Endothelial cell of umbilical vein (primary cell): ENCODE measurements around the gene EFHC2. TPM values are rescaled to one million over a fixed set of nuclear protein-coding genes. Genes with fewer than 3 reads are reported as not detected.

Experiments
- BruUV-seq: library from RNA; stranded (reverse); fragments of 400-500 nt; replicated peaks from 2 replicates; lab custom pipeline; 2021; lab: Mats Ljungman, UMichigan
- CTCF ChIA-PET: fragments of 300-600, 350-600 bp; sonication (Branson Sonifier 250); formaldehyde crosslinking; loops from one replicate; lab custom pipeline; 2021; ENCODE audit warnings: antibody characterized with exemption, inconsistent platforms; lab: Charles Lee
- POLR2A ChIA-PET: fragments of 300-600, 350-600 bp; sonication (Branson Sonifier 250); formaldehyde crosslinking; loops from one replicate; lab custom pipeline; 2021; ENCODE audit warnings: antibody characterized with exemption, inconsistent platforms; lab: Charles Lee
- DNase-seq: peaks from one replicate; pipeline ENCODE4 v3.0.0-alpha.2; 2011; ENCODE audit warnings: low read depth, low spot score
- FAIRE-seq: peaks from 2 replicates; lab custom pipeline; 2011; peaks lifted over from hg19 to GRCh38; lab: Jason Lieb, UNC
- H2AFZ ChIP-seq: 2 replicates; pipeline ENCODE4 v1.6.0; 2012; ENCODE audit warnings: low read depth, low read length, control low read depth, inconsistent platforms
- H3K27ac ChIP-seq: 2 replicates; pipeline ENCODE4 v1.5.1; 2011; ENCODE audit warnings: low read depth, mild to moderate bottlenecking, control low read depth, low read length, moderate library complexity; ENCODE audit not compliant: insufficient read depth
- H3K27me3 ChIP-seq, 2 experiments: 2 replicates each; pipeline versions ENCODE4 v1.6.0 to v1.6.1; 2011; ENCODE audit warnings: low read length in 2 of 2, mixed read lengths in 1 of 2; ENCODE audit not compliant: control insufficient read depth in 2 of 2, insufficient read depth in 2 of 2
- H3K36me3 ChIP-seq, 2 experiments: 2 replicates in 1 of 2; 3 replicates in 1 of 2; pipeline ENCODE4 v1.5.1; 2011; ENCODE audit warnings: low read length in 2 of 2, mild to moderate bottlenecking in 1 of 2, moderate library complexity in 1 of 2; ENCODE audit not compliant: control insufficient read depth in 2 of 2, insufficient read depth in 2 of 2; ENCODE audit errors: extremely low read depth in 1 of 2
- H3K4me1 ChIP-seq: 3 replicates; pipeline ENCODE4 v1.5.1; 2011; ENCODE audit warnings: mild to moderate bottlenecking, low read length; ENCODE audit not compliant: control insufficient read depth, insufficient read depth; ENCODE audit errors: extremely low read depth
- H3K4me2 ChIP-seq: 2 replicates; pipeline ENCODE4 v1.6.1; 2011; ENCODE audit warnings: low read length, control low read depth, mixed read lengths; ENCODE audit not compliant: insufficient read depth
- H3K4me3 ChIP-seq, 3 experiments: fragments of 200-600 bp in 1 of 3; sonication (generic), shearing (Covaris generic) in 1 of 3; replicated peaks in 1 of 3; 2 replicates each; pipeline ENCODE4 v1.5.1; 2011 to 2016; ENCODE audit warnings: control low read depth in 3 of 3, low read length in 3 of 3, mild to moderate bottlenecking in 2 of 3, inconsistent platforms in 1 of 3, low read depth in 1 of 3, moderate library complexity in 1 of 3; ENCODE audit not compliant: insufficient read depth in 1 of 3
- H3K79me2 ChIP-seq: 2 replicates; pipeline ENCODE4 v1.6.0; 2012; ENCODE audit warnings: low read length, inconsistent platforms; ENCODE audit not compliant: control insufficient read depth, insufficient read depth
- H3K9ac ChIP-seq: replicated peaks from 2 replicates; pipeline ENCODE3; 2011; ENCODE audit warnings: low read length, control low read depth; ENCODE audit not compliant: insufficient read depth; ENCODE audit errors: extremely low read depth
- H3K9me1 ChIP-seq: replicated peaks from 3 replicates; pipeline ENCODE4 v1.6.0; 2011; ENCODE audit warnings: mild to moderate bottlenecking, low read length; ENCODE audit not compliant: control insufficient read depth, insufficient read depth; ENCODE audit errors: extremely low read depth
- H3K9me3 ChIP-seq: replicated peaks from 2 replicates; pipeline ENCODE4 v1.5.1; 2012; ENCODE audit warnings: low read length, inconsistent platforms; ENCODE audit not compliant: control insufficient read depth, insufficient read depth
- H4K20me1 ChIP-seq: replicated peaks from 2 replicates; pipeline ENCODE3; 2011; ENCODE audit warnings: mild to moderate bottlenecking, low read length; ENCODE audit not compliant: control insufficient read depth, insufficient read depth; ENCODE audit errors: extremely low read depth
- EZH2 ChIP-seq: IDR thresholded peaks from 2 replicates; pipeline ENCODE4 v1.6.1; 2012; ENCODE audit warnings: borderline replicate concordance, low read depth, mild to moderate bottlenecking, moderate library complexity, low read length, inconsistent platforms; ENCODE audit not compliant: severe bottlenecking
- FOS ChIP-seq: IDR thresholded peaks from 2 replicates; pipeline ENCODE4 v1.6.1; 2011; ENCODE audit warnings: mild to moderate bottlenecking, low read length, moderate library complexity, borderline replicate concordance; ENCODE audit not compliant: insufficient read depth
- GATA2 ChIP-seq: IDR thresholded peaks from 2 replicates; pipeline ENCODE4 v1.7.0; 2011; ENCODE audit warnings: low read depth, mild to moderate bottlenecking, moderate library complexity, mixed read lengths, low read length; ENCODE audit not compliant: insufficient read length, insufficient read depth
- JUN ChIP-seq: IDR thresholded peaks from 2 replicates; pipeline ENCODE4 v1.6.1; 2011; ENCODE audit warnings: borderline replicate concordance, low read depth; ENCODE audit not compliant: insufficient read length, insufficient read depth
- dilution Hi-C: fragments of 300-500 bp; cut with MboI; formaldehyde crosslinking; loops from one replicate; pipeline ENCODE4 v1.15.0; 2019; ENCODE audit warnings: low sequenced_read_pairs; ENCODE audit not compliant: extremely low pct_ligation_motif_present
- intact Hi-C: fragments of 100-400 bp; cut with micrococcal nuclease; formaldehyde crosslinking; loops from one replicate; pipeline ENCODE4 v1.10.0; 2022
- polyA plus RNA-seq, 4 experiments: library from polyadenylated mRNA; depleted of rRNA in 3 of 4; stranded (reverse) in 3 of 4; unstranded in 1 of 4; fragments of >200 nt; gene quantifications; 2 replicates each; pipeline versions ENCODE4 v1.2.1 to v1.2.3, GENCODE V29; 2011 to 2012; ENCODE audit warnings: missing spikeins in 1 of 4
- total RNA-seq: library from RNA; stranded (reverse); gene quantifications from 2 replicates; pipeline ENCODE4 v1.2.3, GENCODE V29; 2021
- TF ChIP-seq, protein P1 (sequence below), 2 donors: IDR thresholded peaks; 1 replicate in 1 of 2; 2 replicates in 1 of 2; pipeline ENCODE4 v1.5.1; 2011; ENCODE audit warnings: low read length in 2 of 2, mild to moderate bottlenecking in 2 of 2, moderate library complexity in 2 of 2, control low read depth in 1 of 2, inconsistent platforms in 1 of 2, low read depth in 1 of 2; ENCODE audit not compliant: insufficient read depth in 1 of 2; ENCODE audit errors: extremely low read depth in 1 of 2

The EFHC2 gene
- total and polyA plus RNA-seq, 2 donors (not counting 3 experiments of a cell fraction or from before 2014, with no cell fraction given), result not detected

DNA sequence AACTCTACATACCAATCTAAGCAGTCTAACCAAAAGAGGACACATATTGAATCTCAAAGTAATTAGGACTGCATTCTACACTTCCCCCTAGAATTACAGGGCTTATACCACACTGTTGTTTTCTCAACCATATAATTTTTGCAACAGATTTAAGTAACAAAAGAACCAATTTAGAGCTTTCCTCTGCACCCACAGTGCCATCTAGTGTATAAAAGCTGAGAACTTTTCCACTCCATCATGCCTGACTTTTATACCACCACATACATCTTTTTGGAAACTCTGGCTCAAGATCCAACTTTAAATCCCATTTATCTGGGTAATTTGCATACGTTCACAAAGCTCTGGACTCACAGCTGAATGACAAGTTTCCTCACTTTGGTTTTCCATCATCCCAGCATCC is 99.5 kb downstream of the EFHC2 start:
- Histone ChIP-seq H3K27ac (no peak overlapping the region), H3K9me1 (no peaks in the 10 kb centered on the region), H3K9me3 (no peaks in the 10 kb centered on the region), H2AFZ (no peak overlapping the region), H3K4me1 (no peaks in the 10 kb centered on the region), H3K36me3 (no peaks in the 10 kb centered on the region), H3K27me3 (no peaks in the 10 kb centered on the region), H3K4me3 (no peak overlapping the region), H3K79me2 (no peaks in the 10 kb centered on the region), H4K20me1 (no peaks in the 10 kb centered on the region), H3K4me2 (no peak overlapping the region), H3K9ac (no peak overlapping the region)
- intact Hi-C loops, result loop anchor here (1.0 to 5.0 kb wide), 3 partner anchors 217 to 407 kb away; no protein-coding TSS in a partner anchor
- FAIRE-seq (peak; percentile 83), DNase-seq (peak; percentile 34)
- TF ChIP-seq, protein P1, sequence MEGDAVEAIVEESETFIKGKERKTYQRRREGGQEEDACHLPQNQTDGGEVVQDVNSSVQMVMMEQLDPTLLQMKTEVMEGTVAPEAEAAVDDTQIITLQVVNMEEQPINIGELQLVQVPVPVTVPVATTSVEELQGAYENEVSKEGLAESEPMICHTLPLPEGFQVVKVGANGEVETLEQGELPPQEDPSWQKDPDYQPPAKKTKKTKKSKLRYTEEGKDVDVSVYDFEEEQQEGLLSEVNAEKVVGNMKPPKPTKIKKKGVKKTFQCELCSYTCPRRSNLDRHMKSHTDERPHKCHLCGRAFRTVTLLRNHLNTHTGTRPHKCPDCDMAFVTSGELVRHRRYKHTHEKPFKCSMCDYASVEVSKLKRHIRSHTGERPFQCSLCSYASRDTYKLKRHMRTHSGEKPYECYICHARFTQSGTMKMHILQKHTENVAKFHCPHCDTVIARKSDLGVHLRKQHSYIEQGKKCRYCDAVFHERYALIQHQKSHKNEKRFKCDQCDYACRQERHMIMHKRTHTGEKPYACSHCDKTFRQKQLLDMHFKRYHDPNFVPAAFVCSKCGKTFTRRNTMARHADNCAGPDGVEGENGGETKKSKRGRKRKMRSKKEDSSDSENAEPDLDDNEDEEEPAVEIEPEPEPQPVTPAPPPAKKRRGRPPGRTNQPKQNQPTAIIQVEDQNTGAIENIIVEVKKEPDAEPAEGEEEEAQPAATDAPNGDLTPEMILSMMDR (IDR thresholded peaks at IDR 0.05; ENCODE audit: extremely low read depth in 1 of 2, insufficient read depth in 1 of 2, low read depth in 1 of 2, low read length in 2 of 2), result peak in 1 of 2 donors; percentile 31
- TF ChIP-seq EZH2 (no peak), FOS (no peak), GATA2 (no peak)
- no TSS peak for BruUV-seq
- ChIA-PET POLR2A (no interaction called here), CTCF (interaction anchor here (0.8 to 5.0 kb wide), 13 partner anchors 9 to 430 kb away, joined by 3 to 115 read pairs (median 5); no protein-coding TSS in a partner anchor)
- dilution Hi-C loops, result no loop called here

DNA sequence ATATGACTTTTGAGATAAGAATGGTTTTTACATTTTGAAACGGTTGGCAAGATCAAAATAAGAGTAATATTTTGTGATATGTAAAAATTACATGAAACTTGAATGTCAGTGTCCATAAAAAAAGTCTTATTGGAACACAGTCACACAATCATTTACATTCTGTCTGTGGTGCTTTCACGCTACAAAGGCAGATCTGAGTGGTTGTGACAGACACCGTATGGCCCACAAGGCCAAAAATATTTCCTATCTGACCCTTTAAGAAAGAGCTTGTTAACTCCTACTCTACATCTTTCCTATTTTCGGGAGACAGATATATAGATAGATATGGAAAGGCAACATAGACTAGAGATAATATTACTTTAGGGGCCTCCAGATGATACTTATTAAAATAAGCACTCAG is 101.9 kb downstream of the EFHC2 start:
- Histone ChIP-seq H3K79me2 (no peaks in the 10 kb centered on the region), H3K4me2 (no peak overlapping the region), H2AFZ (no peak overlapping the region), H3K9me3 (no peaks in the 10 kb centered on the region), H3K4me3 (no peak overlapping the region), H3K27me3 (no peaks in the 10 kb centered on the region), H4K20me1 (no peaks in the 10 kb centered on the region), H3K27ac (no peak overlapping the region), H3K9me1 (no peaks in the 10 kb centered on the region), H3K4me1 (no peaks in the 10 kb centered on the region), H3K9ac (no peak overlapping the region), H3K36me3 (no peaks in the 10 kb centered on the region)
- BruUV-seq, result no TSS peak
- dilution Hi-C loops (no loop called here), intact Hi-C loops (loop anchor here (5.0 kb wide), 1 partner anchor 214 kb away; no protein-coding TSS in a partner anchor)
- FAIRE-seq (peak; percentile 46), DNase-seq (no peak)
- TF ChIP-seq GATA2, result no peak
- no peak for TF ChIP-seq EZH2
- no peak for TF ChIP-seq JUN
- no peak for TF ChIP-seq FOS
- CTCF ChIA-PET, result interaction anchor here (5.0 kb wide), 1 partner anchor 284 kb away, joined by 115 read pairs; no protein-coding TSS in a partner anchor
- POLR2A ChIA-PET, result no interaction called here
